DMS 273 (cell line): Measurements from ENCODE around the gene GRAPL.
"Not testable (repeated sequence)": the region's sequence is repeated elsewhere in the genome, so short reads cannot be mapped to it uniquely, and the experiment has no call there.

Experiments
- DNase-seq: peaks from one replicate; lab custom pipeline; 2025; ENCODE audit not compliant: unreplicated experiment; lab: John Stamatoyannopoulos, UW

GRAPL gene

DNA sequence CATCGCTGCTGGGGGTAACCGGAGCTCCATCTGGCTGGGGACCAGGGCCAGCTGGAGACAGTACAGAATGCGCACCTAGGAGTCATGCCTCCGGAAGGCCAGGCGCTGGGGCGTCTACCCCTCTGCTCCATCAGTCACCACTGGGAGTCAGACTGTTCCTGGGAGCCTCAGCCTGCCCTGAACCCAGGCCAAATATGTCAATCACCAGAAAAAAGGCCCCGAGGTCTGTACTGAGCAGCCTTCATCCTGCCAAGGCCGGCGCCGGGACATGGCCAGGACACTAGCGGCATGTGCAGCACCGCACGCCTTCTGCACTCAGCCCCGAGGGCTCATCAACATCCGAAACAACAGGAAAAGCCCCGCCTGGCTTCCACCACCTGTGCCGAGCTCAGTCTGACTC is 8.7 kb downstream of the GRAPL start:
- DNase-seq = not testable (repeated sequence)

- DNase-seq = not testable (repeated sequence)
Observed at GRCh38 chr17:19136605-19137004, 9.2 kb downstream of the GRAPL start.

DNA sequence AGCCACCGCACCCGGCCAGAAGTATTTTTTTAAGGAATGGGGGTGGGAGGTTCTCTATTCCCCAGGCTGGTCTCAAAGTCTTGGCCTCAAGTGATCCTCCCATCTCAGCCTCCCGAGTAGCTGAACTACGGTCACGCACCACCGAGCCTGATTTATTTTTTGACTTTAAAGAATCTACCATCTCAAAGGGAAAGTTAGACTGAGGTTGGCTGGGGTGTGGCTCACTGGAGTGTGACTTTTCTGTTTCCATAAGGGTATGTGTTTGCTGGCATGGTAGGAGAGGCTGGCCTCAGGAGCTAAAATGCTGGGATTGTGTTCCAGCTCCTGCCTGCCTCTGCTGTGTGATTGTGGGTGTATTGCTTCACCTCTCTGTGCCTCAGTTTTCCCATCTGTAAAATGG is 10.6 kb downstream of the GRAPL start:
- DNase-seq = not testable (repeated sequence)

DNA sequence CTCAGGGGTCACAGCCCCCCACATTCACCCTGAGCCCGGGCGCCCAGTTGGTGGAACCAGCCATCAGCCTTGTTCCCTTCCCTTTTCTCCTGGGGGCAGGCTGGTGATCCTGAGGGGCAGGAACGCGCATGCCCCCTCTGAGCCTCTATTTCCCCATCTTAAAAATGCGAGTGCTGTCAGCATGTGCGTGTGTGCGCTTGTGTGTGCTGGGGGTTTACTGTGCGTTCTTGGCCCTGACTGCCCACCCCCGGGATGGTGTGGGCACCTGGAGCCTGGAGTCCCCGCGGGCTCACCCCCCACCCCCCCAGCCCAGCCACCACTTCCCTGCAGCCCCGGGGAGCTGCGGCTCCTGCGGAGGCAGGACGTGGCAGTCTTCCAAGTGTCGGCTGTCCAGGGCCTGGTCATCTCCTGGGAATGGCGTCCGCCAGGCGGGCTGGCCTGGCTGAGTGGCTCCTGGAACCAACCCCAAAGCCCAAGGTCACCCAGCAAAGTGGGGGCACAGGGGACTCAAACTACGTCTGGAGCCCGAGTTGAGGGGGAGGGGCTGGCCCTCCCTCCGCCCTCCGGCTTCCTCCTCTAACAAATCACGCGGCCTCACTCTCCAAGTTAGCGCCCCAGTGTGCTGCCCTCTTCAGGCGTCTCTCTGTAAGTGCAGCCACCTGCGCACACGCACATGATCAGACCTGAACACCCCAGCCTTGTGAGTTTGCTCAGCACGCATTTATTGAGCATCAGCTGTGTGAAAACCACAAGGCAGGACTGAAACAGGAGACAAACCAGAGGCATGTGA is 14.2 kb downstream of the GRAPL start:
- DNase-seq = not testable (repeated sequence)

- DNase-seq = not testable (repeated sequence)
Observed at GRCh38 chr17:19142419-19142818, 15.0 kb downstream of the GRAPL start.

DNA sequence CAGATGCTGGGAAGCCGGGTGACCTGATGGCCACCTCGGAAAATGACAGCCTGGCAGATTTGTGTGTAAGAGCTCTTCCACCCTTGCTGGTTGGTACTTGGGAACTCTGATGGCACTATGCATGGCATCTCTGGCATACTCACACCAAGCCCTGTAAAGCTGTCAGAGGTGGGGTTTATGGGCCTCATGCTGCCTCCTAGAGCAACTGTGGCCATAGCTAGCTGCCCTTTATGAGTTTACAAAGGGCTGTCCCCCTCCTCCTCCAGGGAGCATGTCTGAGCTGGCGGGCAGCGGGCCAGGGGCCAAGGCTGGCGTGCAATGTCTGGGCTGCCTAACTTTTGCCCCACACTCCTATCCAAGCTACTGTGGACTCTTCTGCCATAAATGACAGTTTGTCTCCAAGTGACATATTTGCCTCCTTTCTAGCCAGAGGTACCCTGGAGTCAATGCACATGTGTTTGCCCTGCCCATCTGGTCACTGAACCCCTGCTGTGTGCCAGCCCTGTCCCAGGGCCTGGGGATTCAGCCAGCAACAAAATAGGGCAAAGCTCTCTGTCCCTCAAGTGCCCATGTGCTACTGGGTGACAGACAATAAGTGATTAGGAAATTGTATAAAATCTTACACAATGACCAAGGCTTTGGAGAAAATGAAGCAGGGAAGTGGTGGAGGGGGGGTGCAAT is 15.8 kb downstream of the GRAPL start:
- DNase-seq = not testable (repeated sequence)

DNA sequence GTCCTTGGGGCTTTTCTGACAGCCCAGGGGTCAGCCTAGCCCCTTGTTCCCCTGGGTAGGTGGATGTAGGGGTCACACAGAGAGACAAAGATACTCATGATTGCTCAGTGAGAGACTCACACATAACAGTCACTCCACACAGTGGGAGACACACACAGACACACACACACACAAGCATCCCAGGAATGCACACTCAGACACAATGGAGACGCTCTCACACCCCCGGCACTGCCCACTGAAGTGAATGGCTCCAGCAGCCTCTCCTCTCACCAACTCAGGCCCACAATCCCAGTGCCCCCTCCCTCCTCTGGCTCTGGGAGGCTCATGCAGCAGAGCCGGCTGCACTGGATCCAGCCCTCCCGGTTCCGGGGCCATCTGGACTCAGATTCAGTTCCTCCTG is 17.0 kb downstream of the GRAPL start:
- DNase-seq = not testable (repeated sequence)

- not testable (repeated sequence) for DNase-seq
Observed at GRCh38 chr17:19145471-19145870, 18.1 kb downstream of the GRAPL start.

- DNase-seq = not testable (repeated sequence)
Observed at GRCh38 chr17:19150678-19151615, 23.6 kb downstream of the GRAPL start.

GRCh38 chr17:19157628-19158027 is 30.2 kb downstream of the GRAPL start:
- DNase-seq = not testable (repeated sequence)

DNA sequence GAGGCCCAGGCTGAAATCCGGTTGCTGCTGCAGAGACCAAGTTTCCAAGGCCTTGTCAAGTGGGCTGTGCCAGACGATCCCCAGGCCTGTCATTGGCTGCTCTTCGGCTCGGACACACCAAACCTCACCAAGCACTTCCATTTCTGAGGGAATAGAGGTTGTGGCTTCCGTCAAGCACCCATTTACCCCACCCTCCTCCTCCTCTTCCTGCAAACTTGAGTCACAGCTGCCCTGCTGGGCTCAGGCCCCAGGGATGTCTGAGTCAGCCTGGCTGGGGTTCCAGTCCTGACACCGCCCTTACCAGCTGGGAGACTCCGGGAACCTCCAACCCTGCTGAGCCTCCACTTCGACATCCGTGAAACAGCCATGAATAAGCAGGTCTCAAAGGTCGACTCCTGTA is 31.1 kb downstream of the GRAPL start:
- DNase-seq = not testable (repeated sequence)

DNA sequence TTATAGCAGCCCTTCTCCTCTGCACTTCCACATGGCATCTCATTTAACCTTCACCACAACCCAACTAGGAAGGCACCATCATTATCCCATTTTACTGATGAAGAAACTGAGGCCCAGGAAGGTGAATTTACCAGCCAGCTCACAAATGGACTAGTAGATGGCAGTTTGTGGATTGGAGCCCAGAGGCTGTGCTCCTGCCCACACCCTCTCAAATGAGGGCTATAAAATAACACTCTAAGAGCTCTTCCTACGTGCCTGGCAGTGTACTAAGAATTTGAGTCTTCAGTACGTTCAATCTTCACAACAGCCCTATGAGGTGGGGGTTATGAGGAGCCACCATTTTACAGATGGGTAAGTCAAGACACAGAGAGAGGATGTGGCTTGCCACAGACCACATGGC is 31.5 kb downstream of the GRAPL start:
- not testable (repeated sequence) for DNase-seq

DNA sequence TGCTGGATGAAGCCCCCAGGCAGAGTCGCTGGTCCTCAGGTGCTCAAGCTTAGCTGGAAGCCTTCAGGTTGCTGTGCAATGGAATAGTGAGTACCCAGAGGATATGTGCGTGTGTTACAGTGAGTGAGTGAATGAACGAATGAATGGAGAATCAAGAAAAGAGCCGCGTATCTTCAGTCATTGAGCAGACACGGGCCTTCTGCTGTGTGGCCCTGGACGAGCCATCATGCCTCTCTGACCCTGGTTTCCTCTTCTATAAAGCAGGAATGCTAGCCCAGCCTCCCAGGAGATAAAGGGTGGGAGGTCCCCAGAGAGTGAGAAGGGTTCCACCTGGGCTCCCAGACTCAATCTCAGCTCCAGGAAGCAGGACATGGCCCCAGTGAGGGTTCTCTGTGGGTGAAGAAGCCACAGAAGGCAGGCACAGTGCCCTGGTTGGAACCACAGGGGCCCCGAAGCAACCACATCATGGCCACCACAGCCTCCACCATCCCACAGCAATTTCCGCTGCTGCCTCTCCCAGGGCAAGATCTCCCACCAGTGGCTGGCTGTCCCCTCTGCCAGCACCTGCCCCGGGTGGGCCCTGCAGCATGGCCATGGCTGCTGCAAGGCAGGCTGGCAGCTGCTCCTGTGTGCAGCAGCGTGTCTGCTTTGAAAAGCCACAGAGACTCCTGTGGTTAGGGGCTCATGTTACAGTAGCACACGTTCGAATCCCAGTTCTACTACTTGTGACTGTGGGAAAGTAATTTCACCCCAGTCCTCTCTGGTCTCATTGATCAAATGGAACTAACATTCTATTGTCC is 34.1 kb downstream of the GRAPL start:
- DNase-seq = not testable (repeated sequence)

DNA sequence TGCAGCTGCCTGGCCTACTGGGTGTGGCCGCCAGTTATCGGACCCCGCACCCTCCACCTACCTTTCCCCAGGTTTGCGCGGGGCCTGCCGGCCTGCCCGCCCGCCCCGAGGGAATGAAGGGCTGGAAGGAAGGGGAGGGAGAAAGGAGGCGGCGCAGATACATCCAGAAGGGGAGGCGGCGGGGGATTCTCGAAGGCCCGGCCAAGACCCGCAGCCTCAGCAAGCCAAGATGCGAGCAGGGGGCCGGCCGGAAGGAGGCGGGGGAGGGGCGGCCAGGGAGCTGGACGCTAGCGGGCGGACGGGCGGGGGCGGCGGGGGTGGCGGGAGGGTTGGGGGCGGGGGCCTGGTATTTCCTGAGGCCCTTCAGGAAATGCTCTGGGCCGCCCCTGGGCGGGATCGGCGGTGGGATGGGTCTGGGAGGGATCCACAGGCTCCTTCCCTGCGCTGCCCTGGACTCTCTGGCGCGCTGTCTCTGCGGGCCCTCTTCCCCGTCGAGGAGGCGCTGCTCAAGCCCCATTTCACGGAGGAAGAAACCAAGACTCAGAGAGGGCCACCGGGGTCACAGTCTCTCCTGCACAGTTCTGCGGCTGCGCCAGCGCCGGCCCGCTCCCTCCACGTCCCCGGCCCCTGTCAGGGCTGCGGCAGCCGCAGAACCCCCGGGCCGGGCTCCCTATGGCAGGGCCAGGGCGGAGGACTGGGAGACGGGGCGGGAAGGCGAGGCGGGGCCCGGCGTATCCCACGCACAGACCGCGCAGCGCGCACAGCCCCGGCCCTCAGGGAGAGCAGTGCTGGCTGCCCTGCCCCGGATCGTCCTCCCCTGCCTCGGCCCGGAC is 35.2 kb downstream of the GRAPL start:
- DNase-seq = not testable (repeated sequence)

DNA sequence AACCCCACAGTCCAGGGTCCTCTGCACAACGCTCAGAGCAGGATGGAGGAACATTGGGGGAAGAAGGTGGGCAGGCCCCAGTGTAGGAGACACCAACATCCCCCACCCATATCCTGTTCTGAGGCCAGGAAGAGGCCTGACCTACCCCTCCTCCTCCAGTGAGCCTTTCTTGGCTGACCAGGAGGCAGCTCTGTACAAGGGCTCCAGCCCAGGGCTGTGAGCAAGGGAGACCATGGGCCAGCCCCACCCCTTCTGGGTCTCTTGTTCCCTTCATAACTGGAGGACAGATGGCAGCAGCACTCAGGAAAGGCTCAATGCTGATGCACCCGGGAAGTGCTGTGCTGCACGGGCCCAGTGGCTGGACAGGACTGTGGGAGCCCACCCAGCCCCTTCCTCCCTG is 47.0 kb downstream of the GRAPL start:
- DNase-seq = not testable (repeated sequence)

- not testable (repeated sequence) for DNase-seq
Observed at GRCh38 chr17:19175410-19175809, 48.0 kb downstream of the GRAPL start.

DNA sequence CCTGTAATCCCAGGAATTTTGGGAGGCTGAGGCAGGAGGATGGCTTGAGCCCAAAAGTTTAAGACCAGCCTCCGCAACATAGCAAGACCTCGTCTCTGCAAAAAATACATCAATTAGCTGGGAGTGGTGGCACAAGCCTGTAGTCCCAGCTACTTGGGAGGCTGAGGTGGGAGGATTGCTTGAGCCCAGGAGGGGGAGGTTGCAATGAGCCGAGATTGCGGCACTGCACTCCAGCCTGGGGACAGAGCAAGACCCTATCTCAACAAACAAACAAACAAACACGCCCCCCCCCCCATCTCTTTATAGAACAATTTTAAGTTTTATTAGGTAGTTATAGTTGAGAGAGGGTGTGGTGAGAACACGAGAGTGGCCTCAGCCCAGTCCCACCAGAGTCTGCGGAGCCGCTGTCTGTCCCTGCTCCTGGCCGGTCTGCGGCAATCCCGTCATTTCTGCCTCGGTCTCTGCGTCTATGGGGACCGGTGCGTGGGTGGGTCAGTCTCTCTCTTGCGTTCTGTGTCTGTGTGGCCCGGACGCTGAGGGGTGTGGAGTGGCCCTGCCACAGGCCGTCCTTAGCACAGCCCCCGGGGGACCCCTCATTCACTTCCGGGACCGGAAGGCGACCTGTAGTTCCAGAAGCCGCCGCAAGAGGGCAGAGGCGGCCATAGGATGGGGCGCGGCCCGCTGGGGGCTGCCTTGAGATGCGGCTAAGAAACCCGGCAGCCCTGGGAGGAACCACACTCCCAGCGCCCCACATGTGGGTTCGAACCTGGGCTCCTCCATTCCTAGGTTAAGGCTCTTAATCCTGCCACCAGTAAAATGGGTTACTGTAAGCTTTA is 53.9 kb downstream of the GRAPL start:
- not testable (repeated sequence) for DNase-seq
